ENCODE measurements around the gene HUNK. TPM values are rescaled to one million over a fixed set of nuclear protein-coding genes. Genes with fewer than 3 reads are reported as not detected.

The HUNK gene
- total and polyA plus RNA-seq, 7 experiments from 2014 or later = 0.16 to 0.54 (median 0.30) TPM; not detected in 4

GRCh38 chr21:31882711-31883110 is 9.9 kb downstream of the HUNK start:
- no peaks in the 10 kb centered on the region for H3K4me1 ChIP-seq (ENCODE audit: control insufficient read depth in 2 of 2, insufficient read depth in 2 of 2, low read length in 2 of 2)
- Mint-ChIP-seq H3K4me3 (no peak overlapping the region), H3K9me3 (peaks cover 0 to 4% (median 0%) of the 10 kb centered on the region in 11 donors), H3K27me3 (peaks cover 8 to 31% (median 19%) of the 10 kb centered on the region in 5 donors), H3K4me1 (no peaks in the 10 kb centered on the region), H3K36me3 (peaks cover 0 to 3% (median 0%) of the 10 kb centered on the region in 5 donors), H3K27ac (no peak overlapping the region)
- H3K4me3 ChIP-seq (ENCODE audit: low read length) = no peak overlapping the region
- intact Hi-C loops (cut with micrococcal nuclease) = no loop called here
- H3K27me3 ChIP-seq (ENCODE audit: control insufficient read depth in 2 of 2, insufficient read depth in 2 of 2, low read length in 2 of 2) = no peaks in the 10 kb centered on the region
- H3K9me3 ChIP-seq (ENCODE audit: control insufficient read depth in 2 of 3, low read length in 3 of 3) = no peaks in the 10 kb centered on the region
- H3K27ac ChIP-seq (ENCODE audit: low read depth, low read length) = no peak overlapping the region
- no peaks in the 10 kb centered on the region for H3K36me3 ChIP-seq (ENCODE audit: control insufficient read depth in 2 of 3, insufficient read depth in 3 of 3, low read length in 3 of 3)
- POLR2A ChIA-PET = no interaction called here
- CTCF ChIA-PET = interaction anchor here (0.7 kb wide), 1 partner anchor 761 kb away, joined by 4 read pairs; no protein-coding TSS in a partner anchor
- ATAC-seq (no peak), DNase-seq (no peak)

- ChIA-PET CTCF (no interaction called here), POLR2A (no interaction called here)
- Histone ChIP-seq H3K27me3 (ENCODE audit: control insufficient read depth in 2 of 2, insufficient read depth in 2 of 2, low read length in 2 of 2) (no peaks in the 10 kb centered on the region), H3K27ac (ENCODE audit: low read depth, low read length) (no peak overlapping the region), H3K9me3 (ENCODE audit: control insufficient read depth in 2 of 3, low read length in 3 of 3) (no peaks in the 10 kb centered on the region), H3K4me1 (ENCODE audit: control insufficient read depth in 2 of 2, insufficient read depth in 2 of 2, low read length in 2 of 2) (no peaks in the 10 kb centered on the region), H3K4me3 (ENCODE audit: low read length) (no peak overlapping the region), H3K36me3 (ENCODE audit: control insufficient read depth in 2 of 3, insufficient read depth in 3 of 3, low read length in 3 of 3) (no peaks in the 10 kb centered on the region)
- Mint-ChIP-seq H3K27me3 (peaks cover 5 to 32% (median 22%) of the 10 kb centered on the region in 5 donors), H3K36me3 (peaks cover 0 to 3% (median 0%) of the 10 kb centered on the region in 5 donors), H3K4me3 (no peak overlapping the region), H3K4me1 (no peaks in the 10 kb centered on the region), H3K9me3 (peaks cover 0 to 4% (median 0%) of the 10 kb centered on the region in 11 donors), H3K27ac (no peak overlapping the region)
- intact Hi-C loops (cut with micrococcal nuclease) = no loop called here
- DNase-seq (no peak), ATAC-seq (no peak)
Measured at GRCh38 chr21:31885146-31885545, 12.3 kb downstream of the HUNK start.

GRCh38 chr21:31886915-31887314 is 14.1 kb downstream of the HUNK start:
- peaks cover 2 to 20% (median 13%) of the 10 kb centered on the region in 5 donors for H3K27me3 Mint-ChIP-seq
- peaks cover 0 to 3% (median 0%) of the 10 kb centered on the region in 5 donors for H3K36me3 Mint-ChIP-seq
- no peaks in the 10 kb centered on the region for H3K4me1 Mint-ChIP-seq
- no peaks in the 10 kb centered on the region for H3K9me3 ChIP-seq (ENCODE audit: control insufficient read depth in 2 of 3, low read length in 3 of 3)
- DNase-seq = no peak
- H3K36me3 ChIP-seq (ENCODE audit: control insufficient read depth in 2 of 3, insufficient read depth in 3 of 3, low read length in 3 of 3) = no peaks in the 10 kb centered on the region
- H3K4me1 ChIP-seq (ENCODE audit: control insufficient read depth in 2 of 2, insufficient read depth in 2 of 2, low read length in 2 of 2) = no peaks in the 10 kb centered on the region
- H3K27me3 ChIP-seq (ENCODE audit: control insufficient read depth in 2 of 2, insufficient read depth in 2 of 2, low read length in 2 of 2) = no peaks in the 10 kb centered on the region
- no peak for ATAC-seq
- no peak overlapping the region for H3K27ac ChIP-seq (ENCODE audit: low read depth, low read length)
- H3K4me3 Mint-ChIP-seq = no peak overlapping the region
- CTCF ChIA-PET = no interaction called here
- intact Hi-C loops (cut with micrococcal nuclease) = no loop called here
- H3K9me3 Mint-ChIP-seq = peaks cover 0 to 4% (median 0%) of the 10 kb centered on the region in 11 donors
- H3K27ac Mint-ChIP-seq = no peak overlapping the region
- POLR2A ChIA-PET = no interaction called here
- no peak overlapping the region for H3K4me3 ChIP-seq (ENCODE audit: low read length)

- Histone ChIP-seq H3K36me3 (ENCODE audit: control insufficient read depth in 2 of 3, insufficient read depth in 3 of 3, low read length in 3 of 3) (no peaks in the 10 kb centered on the region), H3K9me3 (ENCODE audit: control insufficient read depth in 2 of 3, low read length in 3 of 3) (no peaks in the 10 kb centered on the region), H3K27ac (ENCODE audit: low read depth, low read length) (no peak overlapping the region), H3K4me3 (ENCODE audit: low read length) (no peak overlapping the region), H3K4me1 (ENCODE audit: control insufficient read depth in 2 of 2, insufficient read depth in 2 of 2, low read length in 2 of 2) (no peaks in the 10 kb centered on the region), H3K27me3 (ENCODE audit: control insufficient read depth in 2 of 2, insufficient read depth in 2 of 2, low read length in 2 of 2) (no peaks in the 10 kb centered on the region)
- Mint-ChIP-seq H3K9me3 (peaks cover 0 to 4% (median 0%) of the 10 kb centered on the region in 11 donors), H3K27me3 (peaks cover 2 to 20% (median 13%) of the 10 kb centered on the region in 5 donors), H3K27ac (no peak overlapping the region), H3K36me3 (peaks cover 0 to 3% (median 0%) of the 10 kb centered on the region in 5 donors), H3K4me3 (no peak overlapping the region), H3K4me1 (no peaks in the 10 kb centered on the region)
- no peak for ATAC-seq
- POLR2A ChIA-PET = no interaction called here
- no peak for DNase-seq
- intact Hi-C loops (cut with micrococcal nuclease) = no loop called here
- CTCF ChIA-PET = no interaction called here
Measured at GRCh38 chr21:31887391-31887841, 14.6 kb downstream of the HUNK start.

- no peak for ATAC-seq
Measured at GRCh38 chr21:31888936-31889371, 16.1 kb downstream of the HUNK start.

GRCh38 chr21:31889460-31889859 is 16.6 kb downstream of the HUNK start:
- Mint-ChIP-seq H3K4me3 (no peak overlapping the region), H3K27me3 (peaks cover 2 to 23% (median 11%) of the 10 kb centered on the region in 5 donors), H3K4me1 (no peaks in the 10 kb centered on the region), H3K36me3 (no peaks in the 10 kb centered on the region), H3K9me3 (peaks cover 0 to 1% (median 0%) of the 10 kb centered on the region in 11 donors), H3K27ac (no peak overlapping the region)
- CTCF ChIA-PET = no interaction called here
- H3K4me3 ChIP-seq (ENCODE audit: low read length) = no peak overlapping the region
- H3K9me3 ChIP-seq (ENCODE audit: control insufficient read depth in 2 of 3, low read length in 3 of 3) = no peaks in the 10 kb centered on the region
- no peaks in the 10 kb centered on the region for H3K36me3 ChIP-seq (ENCODE audit: control insufficient read depth in 2 of 3, insufficient read depth in 3 of 3, low read length in 3 of 3)
- no peak for ATAC-seq
- no peaks in the 10 kb centered on the region for H3K27me3 ChIP-seq (ENCODE audit: control insufficient read depth in 2 of 2, insufficient read depth in 2 of 2, low read length in 2 of 2)
- no peak for DNase-seq
- intact Hi-C loops (cut with micrococcal nuclease) = no loop called here
- H3K27ac ChIP-seq (ENCODE audit: low read depth, low read length) = no peak overlapping the region
- no peaks in the 10 kb centered on the region for H3K4me1 ChIP-seq (ENCODE audit: control insufficient read depth in 2 of 2, insufficient read depth in 2 of 2, low read length in 2 of 2)
- POLR2A ChIA-PET = no interaction called here

More at GRCh38 chr21:31888936-31889371, 16.1 kb downstream of the HUNK start:
- Mint-ChIP-seq H3K27me3 (peaks cover 2 to 23% (median 11%) of the 10 kb centered on the region in 5 donors), H3K9me3 (peaks cover 0 to 1% (median 0%) of the 10 kb centered on the region in 11 donors), H3K27ac (no peak overlapping the region), H3K4me3 (no peak overlapping the region), H3K4me1 (no peaks in the 10 kb centered on the region), H3K36me3 (peaks cover 0 to under 1% (median 0%) of the 10 kb centered on the region in 5 donors)
- H3K4me3 ChIP-seq (ENCODE audit: low read length) = no peak overlapping the region
- intact Hi-C loops (cut with micrococcal nuclease) = no loop called here
- POLR2A ChIA-PET = no interaction called here
- H3K27ac ChIP-seq (ENCODE audit: low read depth, low read length) = no peak overlapping the region
- H3K36me3 ChIP-seq (ENCODE audit: control insufficient read depth in 2 of 3, insufficient read depth in 3 of 3, low read length in 3 of 3) = no peaks in the 10 kb centered on the region
- CTCF ChIA-PET = no interaction called here
- no peak for DNase-seq
- H3K27me3 ChIP-seq (ENCODE audit: control insufficient read depth in 2 of 2, insufficient read depth in 2 of 2, low read length in 2 of 2) = no peaks in the 10 kb centered on the region
- H3K9me3 ChIP-seq (ENCODE audit: control insufficient read depth in 2 of 3, low read length in 3 of 3) = no peaks in the 10 kb centered on the region
- no peaks in the 10 kb centered on the region for H3K4me1 ChIP-seq (ENCODE audit: control insufficient read depth in 2 of 2, insufficient read depth in 2 of 2, low read length in 2 of 2)

- no peak overlapping the region for H3K4me3 ChIP-seq (ENCODE audit: low read length)
- POLR2A ChIA-PET = no interaction called here
- intact Hi-C loops (cut with micrococcal nuclease) = no loop called here
- H3K4me3 Mint-ChIP-seq = no peak overlapping the region
- peaks cover 0 to 3% (median 0%) of the 10 kb centered on the region in 11 donors for H3K9me3 Mint-ChIP-seq
- no peak overlapping the region for H3K27ac Mint-ChIP-seq
- H3K4me1 Mint-ChIP-seq = no peaks in the 10 kb centered on the region
- H3K4me1 ChIP-seq (ENCODE audit: control insufficient read depth in 2 of 2, insufficient read depth in 2 of 2, low read length in 2 of 2) = no peaks in the 10 kb centered on the region
- H3K27ac ChIP-seq (ENCODE audit: low read depth, low read length) = no peak overlapping the region
- H3K36me3 ChIP-seq (ENCODE audit: control insufficient read depth in 2 of 3, insufficient read depth in 3 of 3, low read length in 3 of 3) = no peaks in the 10 kb centered on the region
- ATAC-seq (no peak), DNase-seq (no peak)
- H3K27me3 Mint-ChIP-seq = peaks cover 2 to 20% (median 7%) of the 10 kb centered on the region in 5 donors
- H3K27me3 ChIP-seq (ENCODE audit: control insufficient read depth in 2 of 2, insufficient read depth in 2 of 2, low read length in 2 of 2) = no peaks in the 10 kb centered on the region
- CTCF ChIA-PET = no interaction called here
- H3K9me3 ChIP-seq (ENCODE audit: control insufficient read depth in 2 of 3, low read length in 3 of 3) = no peaks in the 10 kb centered on the region
- H3K36me3 Mint-ChIP-seq = no peaks in the 10 kb centered on the region
Measured at GRCh38 chr21:31892686-31893085, 19.9 kb downstream of the HUNK start.
